NCI-H774 (cell line): ENCODE measurements around the gene BCAN.
A peak's percentile ranks its signal among the peaks of the same experiment; 100 is the strongest.
"Not testable (repeated sequence)": the region's sequence is repeated elsewhere in the genome, so short reads cannot be mapped to it uniquely, and the experiment has no call there.

Experiments
- DNase-seq: peaks from one replicate; lab custom pipeline; 2025; lab: John Stamatoyannopoulos, UW

BCAN gene

GRCh38 chr1:156618853-156619581 is 22.9 kb upstream of the BCAN start, which contains the start of gene HAPLN2:
Gene HAPLN2 (plus strand): TSS chr1:156619415. CDS start chr1:156623491, 4,076 bp downstream.
- peak; percentile 16 for DNase-seq

GRCh38 chr1:156619582-156619955 is 22.3 kb upstream of the BCAN start:
- no peak for DNase-seq

GRCh38 chr1:156622581-156623297 is 19.2 kb upstream of the BCAN start:
- no peak for DNase-seq

- DNase-seq: peak; percentile 26
Measured at GRCh38 chr1:156623946-156624813, 17.7 kb upstream of the BCAN start.

- no peak for DNase-seq
Measured at GRCh38 chr1:156624814-156625435, 17.0 kb upstream of the BCAN start.

GRCh38 chr1:156625436-156626078 is 16.4 kb upstream of the BCAN start:
- DNase-seq: no peak

GRCh38 chr1:156626079-156626438 is 15.9 kb upstream of the BCAN start:
- no peak for DNase-seq

- DNase-seq: peak; percentile 44
Measured at GRCh38 chr1:156627313-156627880, 14.5 kb upstream of the BCAN start.

- DNase-seq: no peak
Measured at GRCh38 chr1:156629823-156630449, 12.0 kb upstream of the BCAN start.

GRCh38 chr1:156631152-156631551 is 10.8 kb upstream of the BCAN start:
- not testable (repeated sequence) for DNase-seq

GRCh38 chr1:156632355-156632754 is 9.6 kb upstream of the BCAN start:
- no peak for DNase-seq

GRCh38 chr1:156638189-156638985 is 3.5 kb upstream of the BCAN start:
- no peak for DNase-seq

- no peak for DNase-seq
Measured at GRCh38 chr1:156639601-156640101, 2.3 kb upstream of the BCAN start.

GRCh38 chr1:156640842-156641706 is 843 bp upstream of the BCAN start:
- DNase-seq: no peak

- DNase-seq: no peak
Measured at GRCh38 chr1:156642265-156643048, 540 bp downstream of the BCAN start.

GRCh38 chr1:156643049-156643777 is 1.3 kb downstream of the BCAN start:
- no peak for DNase-seq

- DNase-seq: no peak
Measured at GRCh38 chr1:156643778-156644092, 1.8 kb downstream of the BCAN start.
